GM15510 (cell line): Measurements from ENCODE around the gene PDE8B.

Experiments
- POLR2A ChIP-seq: IDR thresholded peaks from 3 replicates; pipeline ENCODE4 v1.6.1; 2011; ENCODE audit warnings: borderline replicate concordance; ENCODE audit not compliant: insufficient read length; ENCODE audit errors: extremely low read depth

PDE8B gene

DNA sequence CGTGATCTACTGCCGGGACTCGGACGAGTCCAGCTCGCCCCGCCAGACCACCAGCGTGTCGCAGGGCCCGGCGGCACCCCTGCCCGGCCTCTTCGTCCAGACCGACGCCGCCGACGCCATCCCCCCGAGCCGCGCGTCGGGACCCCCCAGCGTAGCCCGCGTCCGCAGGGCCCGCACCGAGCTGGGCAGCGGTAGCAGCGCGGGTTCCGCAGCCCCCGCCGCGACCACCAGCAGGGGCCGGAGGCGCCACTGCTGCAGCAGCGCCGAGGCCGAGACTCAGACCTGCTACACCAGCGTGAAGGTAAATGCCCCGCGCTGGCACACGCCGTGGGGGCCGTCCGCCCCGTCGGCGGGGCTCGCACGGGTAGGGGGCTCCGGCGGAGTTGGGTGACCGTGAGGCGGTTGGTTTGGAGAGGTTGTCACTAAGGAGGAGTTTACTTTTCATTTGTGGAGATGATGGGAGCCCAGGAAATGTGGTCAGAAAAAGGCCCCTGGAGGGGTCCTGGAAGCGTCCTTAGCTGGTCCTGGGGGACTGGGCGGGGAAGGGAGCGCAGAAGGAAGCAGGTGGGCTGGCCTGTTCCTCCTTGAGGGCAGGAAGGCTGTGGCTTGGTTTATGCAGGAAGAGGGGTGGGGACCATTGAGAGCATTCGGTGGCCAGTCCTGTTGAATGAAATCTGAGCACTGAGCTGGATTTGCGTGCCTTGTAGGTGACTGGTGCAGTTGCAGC is 647 bp downstream of the PDE8B start:
- TF ChIP-seq POLR2A: no peak

DNA sequence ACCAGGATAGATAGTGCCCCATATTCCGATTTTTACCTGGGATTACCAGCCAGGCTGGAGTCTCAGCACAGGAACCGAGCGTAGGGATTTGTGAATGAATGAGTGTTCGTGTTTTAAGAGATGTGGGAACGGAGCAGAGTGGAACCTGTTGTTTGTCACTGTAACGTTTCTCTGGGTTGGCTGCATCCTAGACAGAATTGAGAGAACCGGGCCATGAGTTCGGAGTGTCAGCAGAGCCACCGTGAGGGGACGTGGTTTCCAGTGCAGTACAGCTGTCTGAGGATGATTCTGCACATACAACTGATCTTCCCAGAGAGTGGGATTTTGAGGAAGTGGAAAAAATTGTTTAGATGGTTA is 1.2 kb downstream of the PDE8B start:
- no peak for TF ChIP-seq POLR2A

GRCh38 chr5:77213601-77214000 is 3.1 kb downstream of the PDE8B start:
- no peak for TF ChIP-seq POLR2A

GRCh38 chr5:77214151-77214550 is 3.7 kb downstream of the PDE8B start:
- no peak for TF ChIP-seq POLR2A

GRCh38 chr5:77218263-77218662 is 7.8 kb downstream of the PDE8B start:
- no peak for TF ChIP-seq POLR2A

DNA sequence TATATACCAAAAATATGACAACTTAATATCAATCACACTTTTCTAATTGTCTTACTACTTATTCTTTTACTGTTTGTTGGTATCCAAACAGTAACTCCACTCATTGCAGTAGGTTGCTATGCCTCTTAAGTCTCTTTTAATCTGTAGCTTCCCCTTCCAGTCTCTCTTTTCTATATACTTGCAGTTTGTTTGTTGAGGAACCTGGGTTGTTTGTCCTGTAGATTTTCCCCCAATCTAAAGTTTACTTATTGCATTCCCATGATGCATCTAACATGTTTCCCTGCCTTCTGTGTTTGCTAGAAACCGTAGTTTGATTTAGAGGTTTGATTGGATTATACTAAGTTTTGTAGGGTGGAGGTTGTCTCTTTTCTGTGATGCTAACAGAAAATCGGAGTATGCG is 10.6 kb downstream of the PDE8B start:
- TF ChIP-seq POLR2A: no peak

- no peak for TF ChIP-seq POLR2A
Observed at GRCh38 chr5:77222722-77223121, 12.2 kb downstream of the PDE8B start.

GRCh38 chr5:77223653-77224052 is 13.2 kb downstream of the PDE8B start:
- TF ChIP-seq POLR2A: no peak

GRCh38 chr5:77224672-77225355 is 14.3 kb downstream of the PDE8B start:
- TF ChIP-seq POLR2A: no peak

DNA sequence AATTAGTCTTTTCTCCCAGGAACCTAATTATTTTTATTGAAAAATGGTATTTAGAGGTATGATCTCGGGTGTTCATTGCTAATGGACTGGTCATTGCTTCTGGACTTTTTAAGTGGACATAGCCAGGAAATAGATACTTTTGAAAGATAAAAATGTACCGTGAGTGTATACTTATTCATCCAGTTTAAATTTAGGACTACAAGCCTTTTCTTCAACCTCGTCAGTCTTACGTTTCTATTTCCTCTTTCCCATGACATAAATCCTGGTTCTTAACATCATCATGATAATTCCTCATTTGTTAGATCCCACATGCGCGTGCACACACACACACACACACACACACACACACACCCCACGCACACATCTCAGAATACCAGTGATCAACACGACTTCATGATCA is 15.1 kb downstream of the PDE8B start:
- TF ChIP-seq POLR2A: no peak

DNA sequence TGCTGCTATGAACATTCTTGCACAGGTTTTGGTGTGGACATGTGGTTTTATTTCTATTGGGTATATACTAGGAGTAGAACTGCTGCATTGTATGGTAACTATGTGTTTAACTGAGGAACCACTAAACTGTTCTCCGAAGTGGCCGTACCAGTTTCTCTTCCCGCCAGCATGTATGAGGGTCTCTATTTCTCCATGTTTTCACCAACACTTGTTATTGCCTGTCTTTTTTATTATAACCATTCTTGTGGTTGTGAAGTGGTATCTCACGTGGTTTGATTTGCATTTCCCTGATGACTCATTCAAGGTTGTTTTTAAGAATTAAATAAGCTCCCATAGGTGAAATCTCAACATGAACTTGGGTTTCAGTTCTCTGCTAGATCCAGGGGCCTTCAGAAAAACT is 19.4 kb downstream of the PDE8B start:
- no peak for TF ChIP-seq POLR2A

- TF ChIP-seq POLR2A: no peak
Observed at GRCh38 chr5:77230727-77231470, 20.4 kb downstream of the PDE8B start.

DNA sequence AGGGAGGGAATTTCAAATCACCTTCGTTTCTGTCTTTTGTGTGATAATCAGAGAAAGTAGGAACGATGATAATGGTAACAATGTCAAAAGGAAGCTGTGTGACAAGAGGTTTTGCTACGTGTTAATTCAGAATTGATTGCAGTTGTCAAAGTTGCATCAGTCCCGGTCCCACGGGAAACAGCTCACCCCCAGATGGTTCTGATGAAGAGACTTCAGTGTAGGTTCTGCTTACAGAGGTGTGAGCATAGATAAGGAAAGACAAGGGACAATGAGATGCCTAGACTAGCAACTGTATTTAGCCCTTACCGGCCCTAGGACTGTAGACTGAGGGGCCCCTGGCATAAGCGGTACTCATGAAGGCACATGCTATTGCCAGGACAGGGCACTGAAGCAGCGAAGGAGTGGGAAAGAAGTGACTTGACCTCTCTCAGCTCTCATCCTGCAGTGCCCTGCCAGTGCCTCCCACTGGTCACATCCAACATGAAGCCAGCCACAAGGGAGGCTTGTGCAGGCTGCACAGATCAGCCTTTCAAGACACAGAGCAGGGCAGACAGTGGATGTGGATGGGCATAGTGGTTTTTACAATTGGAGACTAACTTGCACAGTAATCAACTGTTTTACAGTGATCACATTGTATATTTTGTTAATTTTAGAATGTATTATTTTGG is 21.1 kb downstream of the PDE8B start:
- TF ChIP-seq POLR2A: no peak

DNA sequence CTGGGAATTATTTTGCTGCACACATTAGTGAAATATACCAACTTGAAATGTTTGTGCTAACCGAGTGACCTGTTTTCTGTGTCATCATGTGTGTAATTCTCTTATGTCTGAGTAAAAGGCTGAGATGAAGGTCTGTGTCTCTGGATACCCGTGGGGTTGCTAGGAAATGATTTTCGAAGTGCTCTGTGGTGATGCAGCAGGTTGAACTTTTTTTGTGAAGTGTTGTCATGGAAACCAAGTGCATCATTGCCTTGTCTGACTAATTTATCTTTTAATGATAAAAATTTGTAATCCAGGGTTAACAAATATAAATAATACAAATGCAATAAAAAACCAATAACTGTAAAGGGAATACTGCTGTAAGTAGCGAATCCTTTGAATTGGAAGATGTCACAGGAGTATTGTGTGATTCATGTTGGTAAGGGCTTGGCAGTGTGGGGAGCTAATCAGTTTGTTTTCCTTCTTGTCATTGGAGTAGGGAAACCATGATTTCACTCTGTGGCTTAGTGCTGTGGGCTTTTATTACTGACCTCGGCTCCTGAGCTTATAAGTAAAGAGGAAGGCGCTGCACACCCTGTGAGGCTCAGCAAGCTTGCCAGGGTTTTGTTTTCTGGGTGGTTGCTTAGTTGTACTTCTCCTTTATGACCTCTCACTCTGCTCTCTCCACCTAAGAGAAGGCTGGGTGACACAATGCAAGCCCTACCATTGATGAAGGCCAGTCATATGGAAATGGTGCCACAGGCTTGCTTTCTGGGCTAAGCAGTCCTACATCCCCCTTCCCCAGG is 22.3 kb downstream of the PDE8B start:
- TF ChIP-seq POLR2A: no peak
